SK-N-SH (cell line): ENCODE results near the gene SLC25A30.

Source experiments
- CTCF ChIP-seq: fragments of 200-600 bp; sonication (generic); IDR thresholded peaks from 2 replicates; pipeline ENCODE4 v1.6.1; 2017; ENCODE audit warnings: antibody characterized with exemption, mild to moderate bottlenecking, moderate library complexity
- SIN3A ChIP-seq: IDR thresholded peaks from 2 replicates; pipeline ENCODE4 v1.6.1; 2012; ENCODE audit warnings: low read depth, mild to moderate bottlenecking, low read length, moderate library complexity, borderline replicate concordance

GRCh38 chr13:45448965-45449559, 30.9 kb upstream of the SLC25A30 start:
- no peak for TF ChIP-seq CTCF
- no peak for TF ChIP-seq SIN3A
